Esophagus squamous epithelium (tissue), 4 donors: ENCODE measurements around the gene DCBLD1.

ENCODE experiments used
- POLR2A ChIP-seq, 4 donors: fragments of 450-650 bp; IDR thresholded peaks; one replicate each; pipeline ENCODE4 v1.6.1; 2017; ENCODE audit warnings: antibody characterized with exemption in 4 of 4, mild to moderate bottlenecking in 4 of 4, moderate library complexity in 3 of 4
- TF ChIP-seq, protein P1 (sequence below), 6 experiments: fragments of 450-650 bp in 4 of 6; fragments of 200-600 bp in 2 of 6; sonication (generic) in 2 of 6; IDR thresholded peaks; one replicate each; pipeline ENCODE4 v1.5.1; 2016 to 2019; ENCODE audit warnings: antibody characterized with exemption in 6 of 6, mild to moderate bottlenecking in 4 of 6, moderate library complexity in 4 of 6

DNA sequence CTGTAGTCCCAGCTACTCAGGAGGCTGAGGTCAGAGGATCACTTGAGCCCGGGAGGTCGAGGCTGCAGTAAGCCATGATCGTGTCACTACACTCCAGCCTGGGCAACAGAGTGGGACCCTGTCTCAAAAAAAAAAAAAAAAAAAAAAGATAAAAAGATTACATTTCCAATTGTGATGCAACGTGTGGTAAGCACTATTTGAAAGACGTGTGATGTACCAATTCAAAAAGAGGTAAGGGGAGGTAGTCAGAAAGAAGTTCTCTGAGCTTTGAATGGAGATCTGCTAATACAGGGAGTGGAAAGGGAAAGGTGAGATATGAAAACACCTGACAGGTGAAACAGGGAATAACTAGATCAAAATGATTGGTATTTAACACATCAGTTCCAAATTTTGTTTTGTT lies 108.0 kb downstream of the DCBLD1 start:
- TF ChIP-seq, protein P1, sequence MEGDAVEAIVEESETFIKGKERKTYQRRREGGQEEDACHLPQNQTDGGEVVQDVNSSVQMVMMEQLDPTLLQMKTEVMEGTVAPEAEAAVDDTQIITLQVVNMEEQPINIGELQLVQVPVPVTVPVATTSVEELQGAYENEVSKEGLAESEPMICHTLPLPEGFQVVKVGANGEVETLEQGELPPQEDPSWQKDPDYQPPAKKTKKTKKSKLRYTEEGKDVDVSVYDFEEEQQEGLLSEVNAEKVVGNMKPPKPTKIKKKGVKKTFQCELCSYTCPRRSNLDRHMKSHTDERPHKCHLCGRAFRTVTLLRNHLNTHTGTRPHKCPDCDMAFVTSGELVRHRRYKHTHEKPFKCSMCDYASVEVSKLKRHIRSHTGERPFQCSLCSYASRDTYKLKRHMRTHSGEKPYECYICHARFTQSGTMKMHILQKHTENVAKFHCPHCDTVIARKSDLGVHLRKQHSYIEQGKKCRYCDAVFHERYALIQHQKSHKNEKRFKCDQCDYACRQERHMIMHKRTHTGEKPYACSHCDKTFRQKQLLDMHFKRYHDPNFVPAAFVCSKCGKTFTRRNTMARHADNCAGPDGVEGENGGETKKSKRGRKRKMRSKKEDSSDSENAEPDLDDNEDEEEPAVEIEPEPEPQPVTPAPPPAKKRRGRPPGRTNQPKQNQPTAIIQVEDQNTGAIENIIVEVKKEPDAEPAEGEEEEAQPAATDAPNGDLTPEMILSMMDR (IDR thresholded peaks at IDR 0.05) = no peak
- TF ChIP-seq POLR2A (IDR thresholded peaks at IDR 0.05) = no peak
